ENCODE data around the gene S100P. TPM values are rescaled to one million over a fixed set of nuclear protein-coding genes. Genes with fewer than 3 reads are reported as not detected.
"Not testable (repeated sequence)": the region's sequence is repeated elsewhere in the genome, so short reads cannot be mapped to it uniquely, and the experiment has no call there.

Gene S100P
- total RNA-seq, 4 donors from 2014 or later, result 0.60 to 10.9 (median 1.1) TPM; not detected in 1

DNA sequence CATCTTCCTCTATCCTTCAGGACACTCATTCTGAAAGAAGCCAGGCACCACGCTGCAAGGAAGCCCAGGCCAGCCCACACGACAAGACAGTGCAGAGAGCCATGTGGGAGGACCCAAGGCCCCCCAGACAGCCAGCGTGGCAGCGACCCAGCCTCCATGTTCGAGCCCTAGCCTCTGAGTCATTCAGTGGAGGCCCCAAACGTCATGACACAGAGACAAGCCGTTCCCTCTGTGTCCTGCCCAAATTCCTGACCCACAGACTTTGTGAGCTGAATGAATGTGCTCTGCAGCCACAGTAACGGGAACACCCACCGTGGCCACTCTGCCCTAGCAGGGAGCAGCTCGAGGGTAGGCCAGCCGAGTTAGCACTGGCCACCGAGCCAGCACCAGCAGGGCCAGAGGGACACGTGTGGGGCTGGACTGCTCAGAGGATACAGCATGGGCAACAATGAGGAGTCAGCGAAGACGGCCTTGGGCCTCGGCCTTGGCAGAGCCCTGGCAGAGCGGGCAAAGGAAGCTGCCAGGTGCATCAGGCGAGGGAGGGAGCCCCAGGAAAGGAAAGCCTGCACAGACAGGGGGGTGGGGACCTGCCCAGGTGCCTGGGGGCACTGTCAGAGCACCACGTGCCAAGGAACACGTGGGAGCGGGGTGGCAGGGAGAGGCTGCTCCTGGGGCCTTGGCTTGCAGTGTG lies 30.9 kb downstream of the S100P start:
- DNase-seq (ENCODE audit: low spot score) (no peak), ATAC-seq (ENCODE audit: low FRiP score) (no peak)
- TF ChIP-seq, protein P1, sequence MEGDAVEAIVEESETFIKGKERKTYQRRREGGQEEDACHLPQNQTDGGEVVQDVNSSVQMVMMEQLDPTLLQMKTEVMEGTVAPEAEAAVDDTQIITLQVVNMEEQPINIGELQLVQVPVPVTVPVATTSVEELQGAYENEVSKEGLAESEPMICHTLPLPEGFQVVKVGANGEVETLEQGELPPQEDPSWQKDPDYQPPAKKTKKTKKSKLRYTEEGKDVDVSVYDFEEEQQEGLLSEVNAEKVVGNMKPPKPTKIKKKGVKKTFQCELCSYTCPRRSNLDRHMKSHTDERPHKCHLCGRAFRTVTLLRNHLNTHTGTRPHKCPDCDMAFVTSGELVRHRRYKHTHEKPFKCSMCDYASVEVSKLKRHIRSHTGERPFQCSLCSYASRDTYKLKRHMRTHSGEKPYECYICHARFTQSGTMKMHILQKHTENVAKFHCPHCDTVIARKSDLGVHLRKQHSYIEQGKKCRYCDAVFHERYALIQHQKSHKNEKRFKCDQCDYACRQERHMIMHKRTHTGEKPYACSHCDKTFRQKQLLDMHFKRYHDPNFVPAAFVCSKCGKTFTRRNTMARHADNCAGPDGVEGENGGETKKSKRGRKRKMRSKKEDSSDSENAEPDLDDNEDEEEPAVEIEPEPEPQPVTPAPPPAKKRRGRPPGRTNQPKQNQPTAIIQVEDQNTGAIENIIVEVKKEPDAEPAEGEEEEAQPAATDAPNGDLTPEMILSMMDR (IDR thresholded peaks at IDR 0.05), result no peak

DNA sequence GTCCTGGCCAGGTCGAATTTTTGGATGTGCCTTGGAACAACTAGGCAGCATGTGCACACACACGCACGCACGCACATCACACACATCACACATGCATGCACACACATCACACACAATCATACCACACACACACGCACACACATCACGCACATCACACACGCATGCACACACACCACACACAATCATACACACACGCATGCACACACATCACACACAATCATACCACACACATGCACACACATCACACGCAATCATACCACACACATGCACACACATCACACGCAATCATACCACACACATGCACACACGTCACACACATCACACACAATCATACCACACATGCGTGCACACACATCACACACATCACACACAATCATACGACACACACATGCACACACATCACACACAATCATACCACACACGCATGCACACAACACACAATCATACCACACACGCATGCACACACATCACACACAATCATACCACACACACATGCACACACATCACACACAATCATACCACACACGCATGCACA lies 31.8 kb downstream of the S100P start:
- not testable (repeated sequence) for ATAC-seq (ENCODE audit: low FRiP score); DNase-seq (ENCODE audit: low spot score)

DNA sequence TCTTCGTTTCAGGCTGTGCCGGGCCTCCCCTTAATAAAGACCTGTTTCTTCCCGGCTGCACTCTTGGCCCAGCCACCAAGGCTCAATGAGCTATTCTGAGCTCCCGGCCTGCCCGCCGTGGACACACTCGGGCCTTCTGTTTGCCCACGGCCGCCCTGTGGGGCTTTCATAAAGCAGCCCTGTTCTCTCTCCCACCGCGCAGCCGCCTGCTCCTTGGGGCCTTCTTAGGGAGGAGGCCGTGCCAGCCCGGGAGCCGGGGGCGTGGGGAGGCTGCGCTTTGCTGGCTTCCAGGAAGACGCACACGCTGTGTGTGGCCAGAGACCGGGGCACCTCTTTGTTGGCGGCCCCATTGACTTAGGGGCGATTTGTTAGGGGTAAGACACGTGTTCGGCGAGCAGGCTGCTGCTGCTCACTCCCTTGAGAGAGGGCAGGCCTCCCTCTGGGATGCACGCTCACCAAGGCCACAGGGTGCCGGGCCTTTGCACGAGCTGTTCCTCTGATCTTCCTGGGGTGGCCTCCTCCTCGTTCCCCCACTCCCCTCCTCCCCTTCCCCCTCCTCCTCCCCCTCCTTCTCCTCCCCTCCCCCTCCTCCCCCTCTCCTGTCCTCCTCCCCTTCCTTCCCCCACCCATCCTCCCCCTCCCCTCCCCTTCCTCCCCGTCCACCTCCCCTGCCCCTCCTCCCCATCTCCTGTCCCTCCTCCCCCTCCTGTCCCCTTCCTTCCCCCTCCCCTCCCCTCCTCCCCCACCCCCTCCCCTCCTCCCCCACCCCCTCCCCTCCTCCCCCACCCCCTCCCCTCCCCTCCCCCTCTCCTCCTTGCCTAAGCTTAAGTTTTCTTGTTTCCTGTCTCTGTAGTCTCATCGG lies 33.6 kb downstream of the S100P start:
- DNase-seq (ENCODE audit: low spot score) (no peak), ATAC-seq (ENCODE audit: low FRiP score) (peak; percentile 43)
- TF ChIP-seq, protein P1 (IDR thresholded peaks at IDR 0.05), result no peak

DNA sequence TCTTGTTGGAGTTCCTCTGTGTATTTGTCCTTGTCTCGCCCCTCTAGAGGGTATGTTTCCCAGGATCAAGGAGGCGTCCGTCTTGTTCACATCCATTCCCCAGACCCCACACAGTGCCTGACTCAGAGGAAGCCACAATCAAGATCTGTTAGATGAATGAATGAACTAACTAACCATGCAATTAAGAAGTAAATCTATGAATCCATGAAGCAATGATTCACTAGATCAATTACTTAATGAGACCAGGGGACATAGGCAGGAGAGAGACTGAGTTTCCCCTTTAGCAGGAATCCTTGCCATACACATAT lies 34.2 kb downstream of the S100P start:
- TF ChIP-seq, protein P1 (IDR thresholded peaks at IDR 0.05), result no peak
- no peak for DNase-seq (ENCODE audit: low spot score)

DNA sequence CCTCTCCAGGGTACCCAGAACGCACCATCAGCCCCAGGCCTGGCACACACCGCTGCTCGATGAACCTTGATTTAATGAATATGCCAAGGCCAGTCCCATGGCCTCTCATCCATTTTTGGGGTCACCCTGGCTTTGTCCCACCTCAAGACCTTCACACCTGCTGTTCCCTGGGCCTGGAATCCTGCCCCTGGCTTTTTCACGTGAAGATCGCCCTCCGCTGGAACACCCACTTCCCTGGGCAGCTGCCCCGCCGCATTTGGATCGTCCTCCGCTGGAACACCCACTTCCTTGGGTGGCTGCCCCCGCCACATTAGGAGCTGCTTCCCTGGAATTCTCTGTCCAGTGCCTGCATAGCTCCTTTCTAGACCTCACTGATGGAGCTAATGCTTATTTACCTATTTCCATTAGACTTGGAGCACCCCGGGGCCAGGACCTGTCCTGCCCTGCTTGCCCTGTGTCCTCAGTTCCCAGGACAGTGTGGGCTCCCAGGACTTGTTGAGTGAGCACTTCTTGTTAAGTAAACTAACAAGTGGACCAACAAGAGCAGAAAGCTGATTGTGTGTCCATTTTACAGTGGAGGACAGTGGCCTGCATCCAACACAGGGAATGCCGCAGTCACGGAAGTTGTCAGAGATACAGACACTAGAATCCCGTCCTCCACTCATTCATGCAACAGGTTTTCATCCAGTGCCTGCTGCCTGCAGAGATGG lies 34.8 kb downstream of the S100P start:
- no peak for ATAC-seq (ENCODE audit: low FRiP score)
- DNase-seq (ENCODE audit: low spot score), result no peak
- TF ChIP-seq, protein P1 (IDR thresholded peaks at IDR 0.05), result no peak

More for the DNA sequence above, 34.2 kb downstream of the S100P start:
- ATAC-seq (ENCODE audit: low FRiP score), result no peak

DNA sequence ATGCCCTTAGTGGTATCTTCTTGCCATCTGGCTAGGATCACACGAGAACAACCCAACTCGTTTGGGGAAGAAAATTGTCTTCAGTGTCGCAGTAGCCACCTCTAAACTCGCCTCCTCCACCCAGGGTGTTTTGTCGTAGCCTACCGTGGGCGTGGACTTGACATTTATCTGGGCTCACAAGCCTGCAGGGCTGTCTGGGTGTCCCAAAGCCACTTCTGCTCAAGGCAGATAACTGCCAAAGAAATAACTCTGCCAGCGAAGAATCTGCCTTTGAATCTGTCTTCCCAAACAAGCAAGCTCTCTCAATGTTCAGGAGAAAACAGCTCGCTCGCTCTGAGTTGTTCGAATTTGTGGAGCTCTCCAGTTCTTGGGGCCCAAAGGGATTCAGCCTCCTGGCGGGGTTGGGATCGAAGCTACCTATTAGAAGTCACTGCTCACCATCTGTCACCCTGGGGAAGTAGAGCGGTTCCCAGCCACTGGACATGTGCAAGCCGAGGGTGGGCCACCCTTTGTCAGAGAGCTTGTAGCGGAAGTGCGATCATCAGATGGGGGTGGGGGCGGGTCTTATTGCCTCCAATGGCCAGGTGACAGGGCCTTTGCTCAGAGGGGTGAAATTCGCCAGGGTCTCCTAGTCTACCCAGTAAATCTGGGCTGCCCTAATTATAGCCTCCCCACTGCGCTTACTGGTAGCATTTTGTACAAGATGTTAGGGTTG lies 37.1 kb downstream of the S100P start:
- ATAC-seq (ENCODE audit: low FRiP score), result no peak
- no peak for DNase-seq (ENCODE audit: low spot score)
- TF ChIP-seq, protein P1 (IDR thresholded peaks at IDR 0.05), result no peak

DNA sequence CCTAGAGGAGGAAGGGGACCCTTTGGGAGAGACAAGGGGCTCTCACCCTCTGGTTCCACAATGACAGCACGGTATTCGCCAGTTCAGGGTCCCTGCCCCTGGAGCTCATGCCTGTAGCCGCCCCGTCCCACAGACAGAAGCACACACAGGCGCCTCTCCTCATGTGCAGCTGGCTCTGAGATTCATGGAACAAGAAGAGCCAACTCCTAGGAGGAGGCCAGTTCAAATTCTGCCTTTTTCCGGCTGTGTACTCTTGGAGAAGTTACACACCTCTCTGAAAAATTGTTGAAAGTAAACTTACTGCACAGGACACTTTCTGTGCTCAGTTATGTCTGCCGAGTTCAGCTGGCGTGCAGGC lies 37.6 kb downstream of the S100P start:
- DNase-seq (ENCODE audit: low spot score) (no peak), ATAC-seq (ENCODE audit: low FRiP score) (no peak)
- TF ChIP-seq, protein P1 (IDR thresholded peaks at IDR 0.05), result no peak
